ENCODE results near the gene CLDN5.
"Not testable (repeated sequence)": the region's sequence is repeated elsewhere in the genome, so short reads cannot be mapped to it uniquely, and the experiment has no call there.

The CLDN5 gene

DNA sequence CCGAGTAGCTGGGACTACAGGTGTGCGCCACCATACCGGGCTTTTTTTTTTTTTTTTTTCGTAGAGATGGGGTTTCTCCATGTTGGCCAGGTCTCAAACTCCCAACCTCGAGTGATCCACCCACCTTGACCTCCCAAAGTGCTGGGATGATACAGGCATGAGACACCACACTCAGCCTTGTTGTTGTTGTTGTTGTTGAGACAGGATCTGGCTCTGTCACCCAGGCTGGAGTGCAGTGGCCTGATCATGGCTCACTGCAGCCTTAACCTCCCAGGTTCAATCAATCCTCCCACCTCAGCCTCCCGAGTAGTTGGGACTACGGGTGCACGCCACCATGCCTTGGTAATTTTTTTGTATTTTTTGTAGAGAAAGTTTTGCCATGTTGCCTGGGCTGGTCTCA, 23.4 kb upstream of the CLDN5 start:
- DNase-seq, result no peak

DNA sequence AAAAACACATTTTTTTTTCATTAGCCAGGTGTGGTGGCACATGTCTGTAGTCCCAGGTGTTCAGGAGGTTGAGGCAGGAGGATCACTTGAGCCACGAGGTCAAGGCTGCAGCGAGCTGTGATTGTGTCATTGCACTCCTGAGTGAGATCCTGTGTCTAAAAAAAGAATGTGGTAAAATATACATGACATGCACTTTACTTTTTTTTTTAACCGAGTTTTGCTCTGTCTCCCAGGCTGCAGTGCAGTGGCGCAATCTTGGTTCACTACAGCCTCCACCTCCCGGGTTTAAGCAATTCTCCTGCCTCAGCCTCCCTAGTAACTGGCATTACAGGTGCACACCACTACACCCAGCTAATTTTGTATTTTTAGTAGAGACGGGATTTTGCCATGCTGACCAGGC, 22.5 kb upstream of the CLDN5 start:
- no peak for DNase-seq

DNA sequence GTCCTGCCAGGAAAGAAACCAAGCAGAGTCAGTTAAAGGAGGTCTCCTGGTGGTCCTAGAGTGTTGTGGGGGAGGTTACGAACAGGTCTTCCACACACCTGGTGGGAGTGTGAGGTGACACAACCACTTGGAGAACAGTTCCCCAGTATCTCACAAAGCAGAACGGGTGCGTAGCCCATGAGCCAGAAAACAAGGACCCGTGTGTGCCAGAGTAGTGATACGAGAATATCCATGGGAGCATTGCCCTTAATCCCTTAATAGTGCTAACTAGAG, 21.7 kb upstream of the CLDN5 start:
- DNase-seq, result no peak

DNA sequence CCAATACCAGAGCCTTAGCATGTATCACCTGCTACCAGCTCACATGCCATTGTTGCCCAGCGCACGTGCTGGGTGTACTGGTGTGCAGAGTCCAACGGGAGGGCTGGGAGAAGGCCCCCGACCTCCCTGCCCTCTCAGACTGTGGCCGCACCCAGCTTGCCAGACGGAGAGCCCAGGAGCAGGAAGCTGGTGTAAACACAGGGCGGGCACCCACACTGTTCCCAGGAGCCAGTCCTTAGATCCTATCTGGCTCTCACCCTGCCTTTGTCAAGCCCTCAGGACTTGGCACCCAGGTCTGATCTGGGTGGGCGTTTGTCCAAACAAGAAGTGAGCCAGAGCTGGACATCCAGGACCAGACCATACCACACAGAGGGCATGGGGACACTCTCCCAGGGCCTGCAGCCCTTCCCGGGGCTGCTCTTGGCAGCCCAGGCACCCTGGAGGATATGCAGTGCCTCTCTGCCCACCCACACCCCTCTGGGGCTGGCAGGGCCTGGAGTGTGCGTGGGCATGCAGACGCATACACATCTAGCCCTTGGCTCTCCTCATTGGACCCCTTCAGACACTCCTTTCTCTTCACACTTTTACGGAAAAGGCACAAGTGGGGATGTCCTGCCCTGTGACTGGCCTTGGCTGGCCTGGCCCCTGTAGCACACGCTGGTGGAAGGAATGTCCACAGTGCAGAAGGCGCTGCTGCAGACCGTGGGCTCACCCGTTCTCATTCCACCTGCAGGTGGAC, 19.9 kb upstream of the CLDN5 start:
- DNase-seq, result no peak

DNA sequence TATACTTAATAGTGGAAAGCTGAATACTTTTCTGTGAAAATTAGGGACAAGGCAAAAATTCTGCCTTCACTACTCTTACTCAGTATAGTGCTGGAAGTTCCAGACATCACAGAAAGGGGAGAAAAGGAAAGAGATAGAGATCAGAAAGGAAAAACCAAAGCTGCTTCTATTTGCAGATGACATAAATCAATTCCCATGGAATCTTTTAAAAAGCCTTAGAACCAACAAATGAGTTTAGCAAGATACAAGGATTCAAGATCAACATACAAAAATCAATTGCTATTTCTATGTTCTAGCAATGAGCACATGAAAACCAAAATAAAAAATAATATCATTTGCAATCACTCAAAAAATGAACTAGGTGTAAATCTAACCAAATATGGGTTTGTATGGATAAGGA, 16.2 kb upstream of the CLDN5 start:
- no peak for DNase-seq

DNA sequence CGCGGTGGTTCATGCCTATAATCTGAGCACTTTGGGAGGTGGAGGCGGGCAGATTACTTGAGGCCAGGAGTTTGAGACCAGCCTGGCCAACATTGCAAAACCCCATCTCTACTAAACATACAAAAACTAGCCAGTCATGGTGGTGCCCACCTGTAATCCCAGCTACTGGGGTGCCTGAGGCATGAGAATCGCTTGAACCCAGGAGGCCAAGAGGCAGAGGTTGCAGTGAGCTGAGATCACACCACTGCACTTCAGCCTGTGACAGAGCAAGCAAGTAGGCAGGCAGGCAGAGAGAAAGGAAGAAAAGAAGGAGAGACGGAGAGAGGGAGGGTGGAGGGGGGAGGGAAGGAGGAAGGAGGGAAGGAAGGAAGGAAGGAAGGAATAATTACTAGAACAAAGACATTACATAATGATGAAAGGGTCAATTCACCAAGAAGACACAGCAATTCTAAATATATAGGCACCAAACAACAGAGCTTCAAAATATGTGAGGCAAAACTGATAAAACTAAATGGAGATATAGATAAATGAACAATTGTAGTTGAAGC, 13.8 kb upstream of the CLDN5 start:
- DNase-seq, result no peak

DNA sequence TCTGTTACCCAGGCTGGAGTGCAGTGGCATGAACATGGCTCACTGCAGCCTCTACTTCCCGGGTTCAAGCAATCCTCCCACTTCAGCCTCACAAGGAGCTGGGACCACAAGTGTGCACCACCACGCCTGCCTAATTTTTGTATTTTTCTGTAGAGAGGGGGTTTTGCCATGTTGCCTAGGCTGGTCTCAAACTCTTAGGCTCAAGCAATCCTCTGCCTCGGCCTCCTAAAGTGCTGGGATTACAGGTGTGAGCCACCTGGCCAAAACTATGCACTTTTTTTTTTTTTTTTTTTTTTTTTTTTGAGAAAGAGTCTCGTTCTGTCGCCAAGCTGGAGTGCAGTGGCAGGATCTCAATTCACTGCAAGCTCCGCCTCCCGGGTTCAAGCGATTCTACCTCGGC, 12.4 kb upstream of the CLDN5 start:
- DNase-seq, result no peak

DNA sequence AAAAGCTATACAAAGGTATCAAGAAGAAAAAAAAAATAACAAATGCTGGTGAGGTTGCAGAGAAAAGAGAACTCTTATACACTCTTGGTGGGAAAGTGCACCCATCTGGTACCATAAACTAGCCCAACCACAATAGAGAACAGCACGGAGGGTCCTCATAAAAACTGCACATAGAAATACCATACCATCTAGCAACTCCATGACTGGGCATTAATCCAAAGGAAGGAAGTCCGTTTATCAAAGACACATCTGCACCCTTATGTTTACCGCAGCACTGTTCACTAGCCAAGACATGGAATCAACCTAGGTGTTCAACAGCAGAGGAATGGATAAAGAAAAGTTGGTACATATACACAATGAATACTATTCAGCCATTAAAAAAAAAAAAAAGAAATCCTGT, 10.8 kb upstream of the CLDN5 start:
- DNase-seq, result no peak

DNA sequence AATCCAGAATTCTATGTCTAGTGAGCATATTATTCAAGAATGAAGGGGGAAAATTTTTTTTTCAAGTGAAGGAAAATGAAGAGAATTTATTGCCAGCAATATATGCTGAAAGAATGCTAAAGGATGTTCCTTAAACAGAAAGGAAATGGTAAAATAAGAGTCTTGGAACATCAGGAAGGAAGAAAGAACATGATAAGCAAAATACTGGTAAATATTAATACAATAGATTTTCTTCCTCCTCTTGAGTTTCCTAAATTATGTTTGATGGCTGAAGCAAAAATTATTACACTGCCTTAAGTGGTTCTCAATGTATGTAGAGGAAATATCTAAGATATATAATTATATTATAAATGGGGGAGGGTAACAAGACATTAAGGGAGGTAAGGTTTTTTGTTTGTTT, 9.6 kb upstream of the CLDN5 start:
- no peak for DNase-seq

DNA sequence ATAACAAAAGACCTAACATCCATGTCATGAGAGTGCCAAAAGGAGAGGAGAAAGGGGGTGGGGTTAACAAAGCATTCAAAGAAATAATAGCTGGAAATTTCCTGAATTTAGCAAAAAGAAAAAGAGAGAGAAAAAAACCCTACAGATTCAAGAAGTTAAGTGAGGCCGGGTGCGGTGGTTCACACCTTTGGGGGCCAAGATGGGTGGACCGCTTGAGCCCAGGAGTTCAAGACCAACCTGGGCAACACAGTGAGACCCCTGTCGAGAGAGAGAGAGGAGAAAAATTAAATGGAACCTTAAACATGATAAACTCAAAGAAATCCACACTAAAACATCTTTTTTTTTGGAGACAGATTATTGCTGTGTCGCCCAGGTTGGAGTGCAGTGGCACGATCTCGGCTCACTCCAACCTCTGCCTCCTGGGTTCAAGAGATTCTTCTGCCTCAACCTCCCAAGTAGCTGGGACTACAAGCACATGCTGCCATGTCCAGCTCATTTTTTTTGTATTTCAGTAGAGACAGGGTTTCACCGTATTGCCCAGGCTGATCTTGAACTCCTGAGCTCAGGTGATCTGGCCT, 8.9 kb upstream of the CLDN5 start:
- DNase-seq, result no peak

DNA sequence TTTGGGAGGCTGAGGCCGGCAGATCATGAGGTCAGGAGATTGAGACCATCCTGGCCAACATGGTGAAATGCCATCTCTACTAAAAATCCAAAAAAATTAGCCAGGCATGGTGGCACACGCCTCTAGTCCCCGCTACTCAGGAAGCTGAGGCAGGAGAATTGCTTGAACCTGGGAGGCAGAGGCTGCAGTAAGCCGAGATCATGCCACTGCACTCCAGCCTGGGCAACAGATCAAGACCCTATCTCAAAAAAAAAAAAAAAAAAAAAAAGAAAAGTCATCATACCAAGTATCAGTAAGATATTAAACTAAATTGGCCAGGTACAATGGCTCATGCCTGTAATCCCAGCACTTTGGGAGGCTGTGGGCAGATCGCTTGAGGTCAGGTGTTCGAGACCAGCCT, 7.1 kb upstream of the CLDN5 start:
- not testable (repeated sequence) for DNase-seq

DNA sequence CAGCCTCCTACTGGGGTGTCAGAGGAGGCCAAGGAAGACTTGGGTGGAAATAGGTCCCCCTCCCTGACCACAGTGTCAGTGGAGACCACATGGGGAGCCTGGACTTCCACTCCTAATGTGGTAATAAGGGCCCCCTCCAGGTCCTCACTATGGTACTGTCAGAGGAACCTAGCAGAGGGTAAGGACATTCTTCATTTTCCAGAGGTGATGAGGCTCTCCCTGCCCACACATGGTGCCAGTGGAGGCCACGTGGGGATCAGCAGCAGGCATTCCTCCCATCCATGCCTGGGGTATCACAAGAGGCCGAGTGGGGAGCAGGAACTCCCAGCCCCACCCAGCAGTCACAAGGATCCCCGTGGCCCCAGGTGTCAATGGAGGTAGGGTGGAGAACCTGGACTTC, 6.5 kb upstream of the CLDN5 start:
- DNase-seq, result no peak

DNA sequence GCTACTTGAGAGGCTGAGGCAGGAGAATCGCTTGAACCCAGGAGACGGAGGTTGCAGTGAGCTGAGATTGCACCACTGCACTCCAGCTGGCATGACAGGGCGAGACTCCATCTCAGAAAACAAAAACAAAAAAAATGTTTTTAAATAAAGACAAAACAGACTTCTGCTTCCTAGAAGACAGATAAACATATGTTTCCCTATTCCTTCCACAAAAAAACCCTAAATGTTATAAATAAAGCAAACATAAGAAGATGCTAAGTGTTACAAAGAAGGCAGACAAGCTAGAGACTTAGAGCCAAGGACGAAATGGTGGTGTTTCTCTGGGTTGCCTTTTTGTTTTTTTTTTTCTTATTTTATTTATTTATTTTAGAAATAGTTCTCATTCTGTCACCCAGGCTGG, 5.6 kb upstream of the CLDN5 start:
- DNase-seq, result no peak

DNA sequence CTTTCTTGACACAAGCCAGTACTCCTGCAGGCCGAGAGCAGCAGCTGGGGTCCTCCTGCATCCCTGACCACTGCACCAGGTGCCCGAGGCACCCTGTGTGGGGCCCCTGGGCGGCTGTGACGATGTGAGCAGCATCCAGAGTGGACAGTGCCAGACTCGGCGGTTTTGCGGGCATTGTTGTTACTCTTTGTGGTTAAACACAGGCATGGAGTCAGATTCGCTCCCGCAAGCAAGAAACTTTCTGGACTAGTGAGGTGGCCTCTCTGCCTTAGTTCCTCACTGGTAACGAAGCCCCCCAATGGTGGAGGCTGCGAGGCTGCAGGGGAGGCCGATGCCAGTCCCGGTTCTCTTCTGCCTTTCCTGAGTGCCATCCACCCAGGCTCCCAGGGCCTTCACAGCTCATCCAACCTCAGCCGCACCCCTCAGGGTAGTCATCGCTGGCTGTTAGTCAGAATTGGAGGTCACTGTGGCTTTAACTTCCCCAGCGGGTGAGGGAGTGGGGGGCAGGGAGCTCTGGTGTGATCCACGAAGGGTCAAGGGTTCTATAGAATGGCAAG, 3.7 kb upstream of the CLDN5 start:
- no peak for DNase-seq

DNA sequence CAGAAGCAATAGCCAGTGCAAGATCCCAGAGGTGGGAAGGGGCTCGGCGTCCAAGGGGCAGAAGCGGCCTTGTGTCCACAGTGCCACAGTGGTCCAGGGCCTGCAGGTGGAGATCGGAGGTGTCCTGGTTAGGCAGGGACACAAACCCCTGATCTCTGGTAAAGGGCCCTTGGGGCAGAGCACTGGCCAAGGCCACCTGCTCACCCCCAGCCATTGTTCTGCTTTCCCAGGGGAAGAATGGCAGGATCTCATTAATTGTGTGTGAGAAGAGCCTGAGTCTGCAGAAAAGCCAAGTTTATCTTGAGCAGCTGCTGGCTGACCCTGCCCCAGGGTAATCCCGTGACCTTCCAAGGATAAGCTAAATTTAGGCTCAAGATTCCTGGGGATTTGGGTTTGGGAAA, 3.1 kb upstream of the CLDN5 start:
- DNase-seq, result no peak

DNA sequence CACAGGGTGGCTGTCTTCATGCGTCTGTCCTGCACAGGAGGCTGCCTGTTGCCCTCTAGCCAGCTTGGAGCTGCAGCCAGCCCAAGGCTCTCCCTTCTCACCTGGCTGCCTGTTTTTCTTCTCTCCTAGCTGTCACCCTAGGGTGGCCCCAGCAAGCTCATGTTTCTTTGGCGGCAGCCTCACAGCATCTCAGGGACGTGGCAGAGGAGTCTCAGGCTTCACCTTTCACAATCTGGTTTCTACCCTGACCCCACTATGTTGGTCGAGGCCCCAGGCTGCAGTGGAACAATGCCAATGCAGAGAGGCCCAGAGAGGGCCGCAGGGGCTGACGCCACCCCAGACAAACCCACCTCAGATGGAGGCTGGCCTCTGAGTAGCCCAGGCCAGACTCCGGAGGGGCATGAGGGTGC, 2.5 kb upstream of the CLDN5 start:
- DNase-seq, result no peak

DNA sequence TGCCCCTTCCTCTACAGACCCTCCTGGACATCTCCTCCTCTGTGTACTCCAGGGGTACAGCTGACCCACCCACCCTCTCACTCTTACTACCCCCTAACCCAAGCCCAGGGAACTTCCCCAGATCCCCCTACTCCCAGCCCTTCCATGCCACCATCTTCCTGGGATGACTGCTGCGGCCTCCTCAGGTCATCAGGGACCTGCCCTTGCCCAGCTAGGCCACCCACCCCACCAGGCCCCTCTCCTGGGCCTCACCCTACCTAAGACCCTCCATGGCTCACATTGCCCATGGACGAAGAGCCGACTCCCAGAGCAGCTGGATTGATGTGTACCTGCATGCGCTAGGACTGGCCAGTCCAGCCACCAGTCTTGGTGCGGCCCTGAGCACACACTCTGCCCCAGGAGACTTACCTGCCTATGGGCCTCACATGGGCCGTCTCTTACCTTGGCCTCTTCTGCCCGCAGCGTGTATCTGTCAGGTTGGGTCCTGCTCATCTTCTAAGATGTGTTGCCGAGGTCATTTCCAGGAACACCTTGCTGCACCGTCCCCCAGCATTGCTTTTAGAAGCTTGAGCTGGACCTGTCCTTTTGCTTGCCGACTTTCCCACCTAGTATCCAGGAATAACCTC, 2.0 kb upstream of the CLDN5 start:
- DNase-seq, result no peak

DNA sequence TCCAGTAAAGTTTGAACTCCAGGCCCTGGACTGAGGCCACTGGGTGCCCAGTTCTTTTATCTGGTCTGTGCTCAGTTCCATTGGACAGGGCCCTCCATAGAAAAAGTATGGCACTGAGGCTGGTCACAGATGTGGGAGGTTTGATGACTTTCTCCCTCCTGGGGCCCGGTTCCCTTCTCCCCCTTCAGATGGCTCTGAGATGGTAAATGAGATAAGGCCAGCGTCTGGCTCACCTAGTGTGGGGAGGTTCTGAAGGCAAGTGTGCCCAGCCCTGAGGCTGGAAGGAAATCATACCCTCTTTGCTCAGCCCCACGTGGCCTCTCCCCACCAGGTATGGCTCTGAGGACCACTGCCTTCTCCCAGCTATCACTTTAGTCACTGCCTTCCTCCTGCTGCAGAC, 1.5 kb upstream of the CLDN5 start:
- no peak for DNase-seq

DNA sequence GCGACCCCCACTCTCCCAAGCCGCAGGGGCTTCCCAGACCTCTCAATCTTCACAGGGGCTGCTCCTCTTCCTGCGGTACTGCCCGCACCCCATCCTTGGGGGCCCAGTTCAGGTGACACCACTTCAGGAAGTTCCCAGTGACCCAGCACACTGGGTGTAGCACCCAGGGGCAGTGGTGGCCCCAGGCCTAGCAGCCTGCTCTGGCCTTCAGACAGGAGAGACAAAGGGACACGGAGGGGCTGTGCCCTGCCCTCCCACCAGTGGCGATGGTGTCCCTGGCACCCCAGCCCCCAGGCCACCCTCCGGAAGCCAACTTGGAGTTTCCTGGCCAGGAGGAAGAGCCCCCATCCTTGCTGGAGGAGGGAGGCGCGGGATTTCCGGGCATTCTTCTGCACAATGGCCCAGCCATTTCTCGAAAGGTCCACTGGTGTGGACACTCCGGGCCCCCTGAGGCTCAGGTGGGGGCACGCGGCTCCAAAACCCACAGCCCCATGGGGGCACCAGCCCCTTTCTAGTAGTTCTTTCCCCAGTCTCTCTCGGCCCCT, 978 bp upstream of the CLDN5 start:
- DNase-seq, result no peak

DNA sequence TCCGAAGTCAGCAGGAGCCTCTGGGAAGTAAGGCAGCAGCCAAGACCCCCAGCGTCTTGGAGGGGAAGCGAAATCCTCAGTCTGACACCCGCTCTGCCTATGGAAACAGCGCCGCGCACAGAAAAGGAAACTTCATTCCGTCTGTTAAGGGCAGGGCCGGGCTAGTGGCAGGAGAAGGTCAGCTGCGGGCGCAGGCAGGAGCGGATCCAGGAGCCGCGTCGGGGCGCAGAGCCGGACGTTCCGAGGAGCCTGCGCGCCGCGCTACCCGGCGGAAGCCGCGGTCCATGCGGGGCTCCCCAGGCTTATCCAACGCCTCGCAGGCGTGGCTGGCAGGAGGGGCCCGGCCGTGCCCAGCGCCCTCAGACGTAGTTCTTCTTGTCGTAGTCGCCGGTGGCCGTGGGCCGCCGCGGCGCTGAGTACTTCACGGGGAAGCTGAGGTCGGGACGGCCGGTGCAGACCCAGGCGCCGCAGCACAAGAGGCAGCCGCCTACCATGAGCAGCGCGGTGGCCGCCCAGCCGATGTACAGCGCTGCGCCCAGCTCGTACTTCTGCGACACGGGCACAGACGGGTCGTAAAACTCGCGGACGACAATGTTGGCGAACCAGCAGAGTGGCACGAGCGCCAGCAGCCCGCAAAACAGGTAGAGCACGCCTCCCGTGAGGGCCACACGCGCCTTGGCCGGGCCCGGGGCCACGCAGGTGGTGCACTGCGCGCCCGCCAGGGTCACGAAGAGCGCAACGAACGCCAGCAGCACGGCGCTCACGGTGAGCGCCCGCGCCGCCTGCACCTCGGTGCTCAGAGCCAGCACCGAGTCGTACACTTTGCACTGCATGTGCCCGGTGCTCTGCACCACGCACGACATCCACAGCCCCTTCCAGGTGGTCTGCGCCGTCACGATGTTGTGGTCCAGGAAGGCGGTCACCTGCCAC, 705 bp downstream of the CLDN5 start:
- no peak for DNase-seq

DNA sequence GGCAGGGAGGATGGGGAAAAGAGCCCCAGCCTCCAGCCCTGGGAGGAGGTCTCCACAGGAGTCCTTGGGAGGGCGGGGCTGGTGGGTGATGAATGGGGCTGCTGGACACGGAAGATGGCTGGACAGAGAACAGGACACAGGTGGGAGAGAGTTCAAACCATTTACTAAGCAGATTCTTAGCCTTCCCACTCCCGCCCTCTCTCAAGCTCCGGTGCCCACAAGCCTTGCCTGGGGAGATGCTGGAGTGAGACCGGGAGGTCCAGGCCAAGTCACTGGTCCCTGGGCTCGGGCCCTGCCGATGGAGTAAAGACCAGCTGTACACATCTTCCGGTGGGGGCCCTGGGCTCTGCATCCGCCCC, 1.4 kb downstream of the CLDN5 start:
- no peak for DNase-seq

DNA sequence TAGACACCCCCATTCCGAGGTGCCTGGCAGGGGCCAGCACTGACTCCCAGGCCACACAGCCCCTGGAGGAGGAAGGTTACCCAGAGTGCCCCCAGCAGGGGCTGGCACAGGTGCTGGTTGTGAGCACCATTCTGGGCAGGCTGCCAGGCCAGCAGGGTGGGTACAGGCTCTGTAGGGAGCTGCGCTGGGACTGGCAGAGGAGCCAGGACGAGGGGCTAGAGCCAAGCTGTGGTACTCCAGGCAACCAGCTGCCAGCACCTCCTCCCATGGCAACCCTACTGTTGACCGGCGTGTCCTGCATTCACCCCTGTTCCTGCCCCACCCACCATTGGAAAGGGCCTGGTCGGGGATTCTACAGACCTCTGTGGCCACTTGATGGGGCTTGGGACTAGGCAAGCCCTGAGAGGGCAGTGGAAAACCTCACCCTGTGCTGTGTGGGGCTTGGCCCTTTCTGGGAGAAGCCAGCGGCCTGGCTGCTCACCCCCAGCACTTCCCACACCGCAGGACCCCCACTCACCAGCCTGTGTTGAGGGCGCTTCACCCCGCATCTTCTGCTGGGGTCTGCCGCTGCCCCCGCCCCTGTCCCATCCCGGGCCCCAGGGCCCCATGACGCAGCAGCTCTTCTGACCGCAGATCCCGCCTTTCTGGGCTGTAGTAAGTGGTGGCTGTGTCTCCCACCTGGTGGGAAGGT, 1.9 kb downstream of the CLDN5 start:
- DNase-seq, result no peak

All from left hindlimb (tissue), 1 donor.